Vagina (tissue), 2 donors: ENCODE data around the gene B3GLCT. TPM values are rescaled to one million over a fixed set of nuclear protein-coding genes. Genes with fewer than 3 reads are reported as not detected.
"Not testable (repeated sequence)": the region's sequence is repeated elsewhere in the genome, so short reads cannot be mapped to it uniquely, and the experiment has no call there.

Source experiments
- DNase-seq, 2 donors: peaks; one replicate each; pipeline ENCODE4 v3.0.0-alpha.2; 2017; ENCODE audit errors: extremely low spot score in 2 of 2
- H3K27ac ChIP-seq: fragments of 200-600 bp; sonication (generic); one replicate; pipeline ENCODE4 v1.5.1; 2019
- H3K27me3 ChIP-seq: fragments of 200-600 bp; sonication (generic); one replicate; pipeline ENCODE4 v1.5.1; 2019
- H3K36me3 ChIP-seq, 2 donors: fragments of 200-600 bp; sonication (generic); one replicate each; pipeline ENCODE4 v1.5.1; 2017 to 2019
- H3K4me1 ChIP-seq: fragments of 200-600 bp; sonication (generic); one replicate; pipeline ENCODE4 v1.5.1; 2019
- H3K4me3 ChIP-seq, 2 donors: fragments of 200-600 bp; sonication (generic); 1 replicate in 1 of 2; 2 replicates in 1 of 2; pipeline ENCODE4 v1.5.1; 2016 to 2019
- H3K9me3 ChIP-seq: fragments of 200-600 bp; sonication (generic); one replicate; pipeline ENCODE4 v1.5.1; 2019
- CTCF ChIP-seq, 3 experiments: fragments of 450-650 bp in 2 of 3; fragments of 200-600 bp in 1 of 3; sonication (generic) in 1 of 3; IDR thresholded peaks; one replicate each; pipeline ENCODE4 v1.5.1; 2017 to 2019; ENCODE audit warnings: antibody characterized with exemption in 3 of 3, mild to moderate bottlenecking in 2 of 3, moderate library complexity in 2 of 3
- POLR2A ChIP-seq, 2 donors: fragments of 450-650 bp; IDR thresholded peaks; one replicate each; pipeline ENCODE4 v1.6.1; 2017; ENCODE audit warnings: antibody characterized with exemption in 2 of 2, mild to moderate bottlenecking in 2 of 2, moderate library complexity in 2 of 2
- POLR2AphosphoS5 ChIP-seq, 2 donors: sonication (generic); formaldehyde crosslinking; IDR thresholded peaks; one replicate each; pipeline ENCODE4 v1.9.0; 2017; ENCODE audit warnings: antibody characterized with exemption in 2 of 2, mild to moderate bottlenecking in 2 of 2, low read depth in 1 of 2; ENCODE audit not compliant: insufficient read depth in 1 of 2
- intact Hi-C: fragments of 100-400 bp; cut with DNase I; formaldehyde crosslinking; loops from one replicate; pipeline ENCODE4 v1.15.1; 2023
- total RNA-seq: library from RNA; depleted of rRNA; stranded (reverse); fragments of >200 nt; gene quantifications from one replicate; pipeline ENCODE4 v1.2.3, GENCODE V29; 2016

The B3GLCT gene
- total RNA-seq, 1 donor from 2014 or later: 8.1 TPM

GRCh38 chr13:31209841-31210210 lies 10.1 kb downstream of the B3GLCT start:
- Histone ChIP-seq H3K36me3 (no peaks in the 10 kb centered on the region), H3K4me1 (peaks cover 28% of the 10 kb centered on the region), H3K4me3 (no peak overlapping the region), H3K9me3 (no peaks in the 10 kb centered on the region), H3K27ac (no peak overlapping the region), H3K27me3 (no peaks in the 10 kb centered on the region)
- TF ChIP-seq POLR2A (IDR thresholded peaks at IDR 0.05): no peak
- no peak for TF ChIP-seq CTCF (IDR thresholded peaks at IDR 0.05)
- TF ChIP-seq POLR2AphosphoS5 (IDR thresholded peaks at IDR 0.05; ENCODE audit: insufficient read depth in 1 of 2, low read depth in 1 of 2): no peak
- intact Hi-C loops: no loop called here
- DNase-seq: no peak

GRCh38 chr13:31213651-31214289 lies 14.0 kb downstream of the B3GLCT start:
- Histone ChIP-seq H3K36me3 (no peaks in the 10 kb centered on the region), H3K9me3 (no peaks in the 10 kb centered on the region), H3K27ac (no peak overlapping the region), H3K4me1 (peaks cover 18% of the 10 kb centered on the region), H3K4me3 (no peak overlapping the region), H3K27me3 (no peaks in the 10 kb centered on the region)
- intact Hi-C loops: no loop called here
- TF ChIP-seq CTCF (IDR thresholded peaks at IDR 0.05): no peak
- no peak for TF ChIP-seq POLR2A (IDR thresholded peaks at IDR 0.05)
- no peak for TF ChIP-seq POLR2AphosphoS5 (IDR thresholded peaks at IDR 0.05; ENCODE audit: insufficient read depth in 1 of 2, low read depth in 1 of 2)
- no peak for DNase-seq

GRCh38 chr13:31214435-31214834 lies 14.7 kb downstream of the B3GLCT start:
- intact Hi-C loops: no loop called here
- H3K27me3 ChIP-seq: no peaks in the 10 kb centered on the region
- no peaks in the 10 kb centered on the region for H3K36me3 ChIP-seq
- H3K4me1 ChIP-seq: peaks cover 11% of the 10 kb centered on the region
- no peak overlapping the region for H3K27ac ChIP-seq
- no peaks in the 10 kb centered on the region for H3K9me3 ChIP-seq
- TF ChIP-seq POLR2A (IDR thresholded peaks at IDR 0.05): no peak
- no peak for TF ChIP-seq POLR2AphosphoS5 (IDR thresholded peaks at IDR 0.05; ENCODE audit: insufficient read depth in 1 of 2, low read depth in 1 of 2)
- no peak for TF ChIP-seq CTCF (IDR thresholded peaks at IDR 0.05)
- no peak overlapping the region for H3K4me3 ChIP-seq
- DNase-seq: no peak

- H3K4me1 ChIP-seq, intact Hi-C loops, H3K4me3 ChIP-seq, DNase-seq, H3K27me3 ChIP-seq, H3K9me3 ChIP-seq, H3K27ac ChIP-seq, H3K36me3 ChIP-seq: not testable (repeated sequence)
Measured at GRCh38 chr13:31216916-31217315, 17.1 kb downstream of the B3GLCT start.

GRCh38 chr13:31219909-31220598 lies 20.3 kb downstream of the B3GLCT start:
- no peak overlapping the region for H3K4me3 ChIP-seq
- no peak for DNase-seq
- intact Hi-C loops: no loop called here
- no peaks in the 10 kb centered on the region for H3K4me1 ChIP-seq
- TF ChIP-seq CTCF (IDR thresholded peaks at IDR 0.05) (no peak), POLR2A (IDR thresholded peaks at IDR 0.05) (no peak)
- H3K36me3 ChIP-seq: no peaks in the 10 kb centered on the region
- no peak overlapping the region for H3K27ac ChIP-seq
- H3K9me3 ChIP-seq: no peaks in the 10 kb centered on the region
- no peaks in the 10 kb centered on the region for H3K27me3 ChIP-seq
